Hematopoietic multipotent progenitor cell (in vitro differentiated cells): Measurements from ENCODE around the gene NOL11. TPM values are rescaled to one million over a fixed set of nuclear protein-coding genes. Genes with fewer than 3 reads are reported as not detected.
A peak's percentile ranks its signal among the peaks of the same experiment; 100 is the strongest.
"Not testable (repeated sequence)": the region's sequence is repeated elsewhere in the genome, so short reads cannot be mapped to it uniquely, and the experiment has no call there.

ENCODE experiments used
- DNase-seq, 3 donors: peaks; one replicate each; pipeline ENCODE4 v3.0.0-alpha.2; 2011 to 2015; ENCODE audit warnings: low read depth in 2 of 3, low spot score in 2 of 3
- small RNA-seq: library from RNA; depleted of rRNA; stranded (forward); fragments of <200 nt; gene quantifications from one replicate; pipeline ENCODE3, GENCODE V24; 2012
- total RNA-seq: library from RNA; depleted of rRNA; stranded (reverse); fragments of >200 nt; gene quantifications from one replicate; pipeline ENCODE4 v1.2.3, GENCODE V29; 2012

The NOL11 gene
- total RNA-seq, 1 donor = 29.6 TPM

- not testable (repeated sequence) for DNase-seq
These were observed 34.4 kb downstream of the NOL11 start for GRCh38 chr17:67752160-67752559.

DNA sequence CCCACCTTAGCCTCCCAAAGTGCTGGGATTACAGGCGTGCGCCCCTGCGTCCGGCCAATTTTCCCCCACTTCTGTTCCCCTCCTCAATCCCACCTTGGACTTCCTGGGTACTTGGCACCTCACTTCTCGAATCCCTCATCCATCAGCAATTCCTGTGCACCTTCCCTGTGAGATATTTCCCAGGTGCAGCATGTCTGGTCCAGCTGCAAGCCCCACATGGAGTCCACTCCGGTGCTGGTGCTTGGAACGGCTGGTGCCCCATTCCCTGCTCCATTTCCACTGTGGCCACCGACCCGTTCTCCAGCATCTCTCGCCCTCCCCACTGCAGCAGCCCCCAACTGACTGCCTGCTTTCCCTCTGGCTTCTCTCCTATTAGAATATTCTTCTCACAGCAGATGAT is 35.3 kb downstream of the NOL11 start:
- DNase-seq = no peak

- no peak for DNase-seq
These were observed 36.3 kb downstream of the NOL11 start for GRCh38 chr17:67754001-67754400.

GRCh38 chr17:67754686-67755085 is 37.0 kb downstream of the NOL11 start:
- DNase-seq = not testable (repeated sequence)

- not testable (repeated sequence) for DNase-seq
These were observed 39.0 kb downstream of the NOL11 start for GRCh38 chr17:67756766-67757165.

- DNase-seq = no peak
These were observed 41.8 kb downstream of the NOL11 start for GRCh38 chr17:67759355-67760171.

- DNase-seq = no peak
These were observed 47.9 kb downstream of the NOL11 start for GRCh38 chr17:67765623-67766022.

GRCh38 chr17:67769231-67769630 is 51.5 kb downstream of the NOL11 start:
- peak in 2 of 3 donors; percentile 33 to 77 for DNase-seq

DNA sequence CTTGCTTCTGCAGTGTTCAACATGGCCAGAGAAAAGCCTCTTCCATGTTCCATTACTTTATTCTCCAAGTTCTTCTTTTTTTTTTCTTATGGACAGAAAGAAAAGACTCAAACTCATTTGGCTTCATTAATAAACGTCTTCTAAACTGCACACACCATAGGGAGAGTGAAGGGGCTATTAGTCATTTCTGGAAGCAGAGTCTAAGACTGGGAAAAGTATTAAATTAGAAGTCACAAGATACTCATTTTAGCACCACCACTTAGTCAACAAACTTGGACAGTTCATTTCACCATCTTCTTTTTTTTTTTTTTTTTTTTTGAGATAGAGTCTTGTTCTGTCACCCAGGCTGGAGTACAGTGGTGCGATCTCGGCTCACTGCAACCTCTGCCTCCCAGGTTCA is 52.8 kb downstream of the NOL11 start:
- no peak for DNase-seq

GRCh38 chr17:67772679-67773078 is 54.9 kb downstream of the NOL11 start:
- no peak for DNase-seq

DNA sequence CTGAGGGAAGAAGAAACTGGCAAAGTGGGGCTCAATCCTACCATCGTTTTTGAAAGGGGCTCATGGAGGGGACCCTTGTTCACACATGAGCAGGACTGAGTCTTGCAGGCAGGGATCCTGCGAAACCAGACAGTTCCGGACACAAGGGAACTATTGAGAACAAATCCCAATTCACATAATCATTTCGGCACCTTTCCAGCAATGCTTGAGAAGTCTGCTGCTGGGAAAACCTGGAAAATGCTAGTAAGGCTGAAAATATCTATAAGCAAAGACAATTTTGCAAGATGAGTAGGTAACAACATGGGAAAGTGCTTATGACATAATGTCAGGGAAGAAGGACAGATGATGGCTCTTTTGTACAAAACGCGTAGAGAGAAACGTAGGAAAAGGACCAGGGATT is 55.5 kb downstream of the NOL11 start:
- no peak for DNase-seq

GRCh38 chr17:67779098-67779672 is 61.4 kb downstream of the NOL11 start:
- peak; percentile 4 to 72 (median 63) for DNase-seq

GRCh38 chr17:67784364-67785121 is 66.8 kb downstream of the NOL11 start:
- peak in 2 of 3 donors; percentile 95 to 98 for DNase-seq

DNA sequence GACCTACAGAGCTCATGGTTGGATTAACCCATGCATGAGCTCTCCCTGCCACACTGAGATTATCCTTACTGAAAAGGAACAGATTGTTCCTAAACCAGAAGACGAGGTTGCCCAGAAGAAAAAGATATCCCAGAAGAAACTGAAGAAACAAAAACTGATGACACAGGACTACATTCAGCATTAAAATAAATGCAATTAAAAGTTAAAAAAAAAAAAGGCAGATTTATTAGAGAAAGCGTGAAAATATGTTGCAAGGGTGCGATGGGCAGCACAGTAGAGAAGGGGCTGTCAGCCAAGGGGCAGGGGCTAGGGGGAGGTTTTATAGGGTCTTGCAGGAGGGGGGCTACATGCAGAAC is 67.4 kb downstream of the NOL11 start:
- no peak for DNase-seq

GRCh38 chr17:67785504-67785903 is 67.8 kb downstream of the NOL11 start:
- DNase-seq = no peak

Small RNA genes within 50 kb of the gene (small RNA-seq; reads per million reads assigned to genes)
- gene SNORA38B = 22.5 reads per million, percentile 95 among the genes with 10 or more reads in this experiment

Other genes starting within 250 kb of the NOL11 start
- 116 TPM for gene BPTF, start 107.6 kb downstream of the NOL11 start, total RNA-seq